Skin epidermis (tissue), 12 donors: ENCODE data around the gene TGFB2.
"Not testable (repeated sequence)": the region's sequence is repeated elsewhere in the genome, so short reads cannot be mapped to it uniquely, and the experiment has no call there.

Experiments used
- H3K27ac ChIP-seq, 21 experiments: fragments of 200-600 bp; sonication (generic) in 11 of 21; one replicate each; pipeline ENCODE4 v1.5.0; 2020; ENCODE audit warnings: mild to moderate bottlenecking in 3 of 21, inconsistent platforms in 2 of 21, moderate library complexity in 2 of 21
- H3K4me3 ChIP-seq, 7 experiments: fragments of 200-600 bp; sonication (generic) in 2 of 7; one replicate each; pipeline ENCODE4 v1.5.0; 2020; ENCODE audit warnings: inconsistent platforms in 2 of 7, mild to moderate bottlenecking in 2 of 7, moderate library complexity in 1 of 7

The TGFB2 gene

GRCh38 chr1:218344814-218345672 lies at the start of gene TGFB2:
Gene TGFB2 (plus strand): TSS chr1:218345336. CDS start chr1:218346702, 1,366 bp downstream.
- H3K27ac ChIP-seq, result peak within 1 kb of the TSS; percentile 31 to 85 (median 72)
- peak within 1 kb of the TSS; percentile 48 to 61 (median 55) for H3K4me3 ChIP-seq

- H3K27ac ChIP-seq, result no peak overlapping the region
- no peak overlapping the region for H3K4me3 ChIP-seq
Measured at GRCh38 chr1:218296162-218296561, 49.0 kb upstream of the TGFB2 start.

GRCh38 chr1:218297461-218297860 lies 47.7 kb upstream of the TGFB2 start:
- no peak overlapping the region for H3K4me3 ChIP-seq
- no peak overlapping the region for H3K27ac ChIP-seq

- no peak overlapping the region for H3K27ac ChIP-seq
Measured at GRCh38 chr1:218297867-218298266, 47.3 kb upstream of the TGFB2 start.

GRCh38 chr1:218298398-218298797 lies 46.7 kb upstream of the TGFB2 start:
- Histone ChIP-seq H3K4me3 (no peak overlapping the region), H3K27ac (no peak overlapping the region)

More at GRCh38 chr1:218297867-218298266, 47.3 kb upstream of the TGFB2 start:
- no peak overlapping the region for H3K4me3 ChIP-seq

- Histone ChIP-seq H3K27ac (no peak overlapping the region), H3K4me3 (no peak overlapping the region)
Measured at GRCh38 chr1:218299416-218299815, 45.7 kb upstream of the TGFB2 start.

- H3K4me3 ChIP-seq, result no peak overlapping the region
- H3K27ac ChIP-seq, result no peak overlapping the region
Measured at GRCh38 chr1:218301217-218301616, 43.9 kb upstream of the TGFB2 start.

- H3K27ac ChIP-seq, result no peak overlapping the region
- no peak overlapping the region for H3K4me3 ChIP-seq
Measured at GRCh38 chr1:218302155-218302554, 43.0 kb upstream of the TGFB2 start.

- Histone ChIP-seq H3K27ac (no peak overlapping the region), H3K4me3 (no peak overlapping the region)
Measured at GRCh38 chr1:218303176-218303879, 41.8 kb upstream of the TGFB2 start.

GRCh38 chr1:218304281-218305039 lies 40.7 kb upstream of the TGFB2 start:
- H3K27ac ChIP-seq, result no peak overlapping the region

GRCh38 chr1:218305472-218306064 lies 39.6 kb upstream of the TGFB2 start:
- no peak overlapping the region for H3K27ac ChIP-seq
- H3K4me3 ChIP-seq, result no peak overlapping the region

More at GRCh38 chr1:218304281-218305039, 40.7 kb upstream of the TGFB2 start:
- H3K4me3 ChIP-seq, result no peak overlapping the region

- H3K27ac ChIP-seq, result no peak overlapping the region
- H3K4me3 ChIP-seq, result no peak overlapping the region
Measured at GRCh38 chr1:218312509-218312908, 32.6 kb upstream of the TGFB2 start.

GRCh38 chr1:218314316-218314715 lies 30.8 kb upstream of the TGFB2 start:
- Histone ChIP-seq H3K4me3 (no peak overlapping the region), H3K27ac (no peak overlapping the region)

- H3K27ac ChIP-seq, result no peak overlapping the region
- no peak overlapping the region for H3K4me3 ChIP-seq
Measured at GRCh38 chr1:218315638-218316037, 29.5 kb upstream of the TGFB2 start.

- Histone ChIP-seq H3K4me3 (no peak overlapping the region), H3K27ac (no peak overlapping the region)
Measured at GRCh38 chr1:218317061-218317460, 28.1 kb upstream of the TGFB2 start.

GRCh38 chr1:218320182-218320581 lies 25.0 kb upstream of the TGFB2 start:
- not testable (repeated sequence) for H3K4me3 ChIP-seq, H3K27ac ChIP-seq

- H3K4me3 ChIP-seq, result no peak overlapping the region
- no peak overlapping the region for H3K27ac ChIP-seq
Measured at GRCh38 chr1:218322762-218323161, 22.4 kb upstream of the TGFB2 start.

GRCh38 chr1:218323568-218324225 lies 21.4 kb upstream of the TGFB2 start:
- Histone ChIP-seq H3K27ac (no peak overlapping the region), H3K4me3 (no peak overlapping the region)

GRCh38 chr1:218324226-218324580 lies 20.9 kb upstream of the TGFB2 start:
- Histone ChIP-seq H3K27ac (no peak overlapping the region), H3K4me3 (no peak overlapping the region)
